Sigmoid colon (tissue), 4 donors: ENCODE results near the gene RHOBTB1.

ENCODE experiments used
- CTCF ChIP-seq, 4 experiments: fragments of 450-650 bp in 3 of 4; fragments of 200-600 bp in 1 of 4; IDR thresholded peaks; one replicate each; pipeline ENCODE4 v1.5.1; 2016 to 2019; ENCODE audit warnings: antibody characterized with exemption in 4 of 4, mild to moderate bottlenecking in 3 of 4, moderate library complexity in 2 of 4
- POLR2A ChIP-seq, 2 donors: fragments of 450-650 bp; IDR thresholded peaks; one replicate each; pipeline ENCODE4 v1.6.1; 2016; ENCODE audit warnings: antibody characterized with exemption in 2 of 2, mild to moderate bottlenecking in 2 of 2, moderate library complexity in 2 of 2
- POLR2AphosphoS5 ChIP-seq, 4 donors: sonication (generic); formaldehyde crosslinking; IDR thresholded peaks; one replicate each; pipeline ENCODE4 v1.6.1; 2017; ENCODE audit warnings: antibody characterized with exemption in 4 of 4

- no peak for TF ChIP-seq CTCF (IDR thresholded peaks at IDR 0.05)
- TF ChIP-seq POLR2A (IDR thresholded peaks at IDR 0.05) = no peak
- TF ChIP-seq POLR2AphosphoS5 (IDR thresholded peaks at IDR 0.05) = no peak
Observed at GRCh38 chr10:60913657-60914056, 30.3 kb downstream of the RHOBTB1 start.
